Activated CD4-positive, CD25-positive, alpha-beta regulatory T cell (primary cell): ENCODE data around the gene RNASEH1.

ENCODE experiments used
- DNase-seq, 4 experiments: peaks; one replicate each; lab custom pipeline; 2025; lab: John Stamatoyannopoulos, UW

The RNASEH1 gene

GRCh38 chr2:3558205-3559014 is at the start of gene RNASEH1:
RNASEH1 (minus strand) TSS chr2:3558333; CDS start chr2:3558260, 73 bp downstream.
- peak; percentile 95 to 99 (median 97) for DNase-seq

- DNase-seq: no peak
Measured at GRCh38 chr2:3606370-3607201, 48.5 kb upstream of the RNASEH1 start.

- no peak for DNase-seq
Measured at GRCh38 chr2:3606028-3606369, 47.9 kb upstream of the RNASEH1 start.

- peak in 2 of 4 experiments; percentile 9 to 37 for DNase-seq
Measured at GRCh38 chr2:3604991-3605961, 47.1 kb upstream of the RNASEH1 start.

GRCh38 chr2:3604207-3604877 is 46.2 kb upstream of the RNASEH1 start:
- no peak for DNase-seq

GRCh38 chr2:3603536-3604206 is 45.5 kb upstream of the RNASEH1 start:
- no peak for DNase-seq

GRCh38 chr2:3602553-3603339 is 44.6 kb upstream of the RNASEH1 start:
- no peak for DNase-seq

- DNase-seq: no peak
Measured at GRCh38 chr2:3601561-3602271, 43.6 kb upstream of the RNASEH1 start.

- no peak for DNase-seq
Measured at GRCh38 chr2:3600256-3600855, 42.2 kb upstream of the RNASEH1 start.

- DNase-seq: no peak
Measured at GRCh38 chr2:3598912-3599854, 41.0 kb upstream of the RNASEH1 start.

GRCh38 chr2:3598197-3598910 is 40.2 kb upstream of the RNASEH1 start:
- DNase-seq: no peak

GRCh38 chr2:3597567-3597966 is 39.4 kb upstream of the RNASEH1 start:
- DNase-seq: no peak

GRCh38 chr2:3596901-3597417 is 38.8 kb upstream of the RNASEH1 start:
- DNase-seq: no peak

- no peak for DNase-seq
Measured at GRCh38 chr2:3595985-3596384, 37.9 kb upstream of the RNASEH1 start.

GRCh38 chr2:3595404-3595803 is 37.3 kb upstream of the RNASEH1 start:
- DNase-seq: no peak

- no peak for DNase-seq
Measured at GRCh38 chr2:3594493-3595281, 36.6 kb upstream of the RNASEH1 start, which contains the start of gene COLEC11. COLEC11 (plus strand) TSS chr2:3595112; CDS start chr2:3604341, 9,229 bp downstream.
